Cardiac muscle cell (in vitro differentiated cells and primary cell): Measurements from ENCODE around the gene RBM27. TPM values are rescaled to one million over a fixed set of nuclear protein-coding genes. Genes with fewer than 3 reads are reported as not detected.

Experiments used
- DNase-seq, 2 donors: peaks; one replicate each; pipeline versions ENCODE4 v3.0.0 to v3.0.0-alpha.2; 2010 to 2017; ENCODE audit warnings: low read depth in 1 of 2, low spot score in 1 of 2
- H3K27ac ChIP-seq: fragments of 200-600 bp; sonication (generic); 2 replicates; pipeline ENCODE4 v1.5.1; 2016
- H3K27me3 ChIP-seq: fragments of 200-600 bp; sonication (generic); 2 replicates; pipeline ENCODE4 v1.6.0; 2016; ENCODE audit warnings: control low read depth
- H3K36me3 ChIP-seq: fragments of 200-600 bp; sonication (generic); 2 replicates; pipeline ENCODE4 v1.5.1; 2016; ENCODE audit warnings: control low read depth
- H3K4me1 ChIP-seq: fragments of 200-600 bp; sonication (generic); 2 replicates; pipeline ENCODE4 v1.8.1; 2017; ENCODE audit warnings: low read depth, mild to moderate bottlenecking, mixed run types
- H3K4me3 ChIP-seq: fragments of 200-600 bp; sonication (generic); 2 replicates; pipeline ENCODE4 v1.5.1; 2016; ENCODE audit warnings: mild to moderate bottlenecking
- H3K9me3 ChIP-seq: fragments of 200-600 bp; sonication (generic); 2 replicates; pipeline ENCODE4 v1.5.1; 2017; ENCODE audit warnings: low read depth, mild to moderate bottlenecking, control low read depth
- CTCF ChIP-seq: IDR thresholded peaks from 2 replicates; pipeline ENCODE4 v1.5.1; 2012; ENCODE audit warnings: low read depth, mild to moderate bottlenecking, low read length
- polyA plus RNA-seq: library from polyadenylated mRNA; unstranded; fragments of >200 nt; fragmentation: Nextera tagmentation; extraction: Ambion mirVana; gene quantifications from 2 replicates; pipeline ENCODE4 v1.2.1, GENCODE V29; 2016
- total RNA-seq: library from RNA; depleted of rRNA; stranded (reverse); fragments of >200 nt; gene quantifications from 2 replicates; pipeline ENCODE4 v1.2.3, GENCODE V29; 2016

The RBM27 gene
- total and polyA plus RNA-seq, 2 experiments from 2014 or later, result 3.4 to 23.6 TPM

DNA sequence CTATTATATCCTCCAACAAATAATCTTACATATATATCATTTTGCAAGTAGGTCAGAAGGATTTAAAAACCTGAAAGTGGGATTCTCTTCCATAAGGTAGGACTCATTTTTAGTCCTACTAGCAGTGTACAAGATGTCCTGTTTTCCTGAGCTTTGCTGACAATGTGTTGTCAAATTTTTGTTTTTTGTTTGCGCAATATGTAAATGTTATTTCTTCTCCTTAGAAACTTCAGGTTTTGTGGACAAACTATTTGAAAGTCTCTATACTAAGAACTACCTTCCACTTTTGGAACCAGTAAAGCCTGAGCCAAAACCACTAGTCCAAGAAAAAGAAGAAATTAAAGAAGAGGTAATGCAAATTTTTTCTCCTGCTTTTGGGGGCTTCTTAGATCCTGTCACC lies 19.8 kb downstream of the RBM27 start:
- Histone ChIP-seq H3K27ac (no peak overlapping the region), H3K9me3 (no peaks in the 10 kb centered on the region), H3K4me3 (no peak overlapping the region), H3K36me3 (peaks cover 25% of the 10 kb centered on the region), H3K27me3 (no peaks in the 10 kb centered on the region), H3K4me1 (peaks cover 11% of the 10 kb centered on the region)
- DNase-seq, result no peak
- no peak for TF ChIP-seq CTCF

GRCh38 chr5:146229222-146229621 lies 25.8 kb downstream of the RBM27 start:
- H3K9me3 ChIP-seq, result no peaks in the 10 kb centered on the region
- no peak overlapping the region for H3K4me3 ChIP-seq
- no peaks in the 10 kb centered on the region for H3K27me3 ChIP-seq
- TF ChIP-seq CTCF, result no peak
- H3K4me1 ChIP-seq, result no peaks in the 10 kb centered on the region
- H3K36me3 ChIP-seq, result peaks cover 53% of the 10 kb centered on the region
- no peak overlapping the region for H3K27ac ChIP-seq
- DNase-seq, result no peak

DNA sequence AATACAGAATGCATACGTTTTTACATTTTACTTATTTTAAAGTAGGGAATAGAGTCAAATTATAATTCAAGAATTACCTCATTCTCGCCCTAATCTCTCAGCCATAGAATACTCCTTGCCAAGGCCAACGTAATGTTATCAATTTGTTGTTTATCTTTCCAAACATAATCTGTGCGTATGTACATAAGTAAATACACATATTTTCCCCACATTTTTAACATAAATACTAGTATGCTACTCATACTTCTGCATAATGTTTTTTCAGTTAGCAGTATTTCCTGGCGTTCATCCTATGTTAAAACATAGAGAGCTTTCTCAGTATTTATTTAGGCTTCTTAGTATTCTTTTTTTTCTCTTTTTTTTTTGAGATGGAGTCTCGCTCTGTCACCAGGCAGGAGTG lies 28.8 kb downstream of the RBM27 start:
- TF ChIP-seq CTCF, result no peak
- no peak overlapping the region for H3K4me3 ChIP-seq
- H3K9me3 ChIP-seq, result no peaks in the 10 kb centered on the region
- peaks cover 57% of the 10 kb centered on the region for H3K36me3 ChIP-seq
- no peak for DNase-seq
- no peaks in the 10 kb centered on the region for H3K4me1 ChIP-seq
- H3K27me3 ChIP-seq, result no peaks in the 10 kb centered on the region
- H3K27ac ChIP-seq, result no peak overlapping the region

- Histone ChIP-seq H3K9me3 (no peaks in the 10 kb centered on the region), H3K27ac (no peak overlapping the region), H3K27me3 (no peaks in the 10 kb centered on the region), H3K4me3 (no peak overlapping the region), H3K36me3 (peaks cover 66% of the 10 kb centered on the region), H3K4me1 (no peaks in the 10 kb centered on the region)
- no peak for DNase-seq
- no peak for TF ChIP-seq CTCF
These were observed 30.0 kb downstream of the RBM27 start for GRCh38 chr5:146233441-146233840.

DNA sequence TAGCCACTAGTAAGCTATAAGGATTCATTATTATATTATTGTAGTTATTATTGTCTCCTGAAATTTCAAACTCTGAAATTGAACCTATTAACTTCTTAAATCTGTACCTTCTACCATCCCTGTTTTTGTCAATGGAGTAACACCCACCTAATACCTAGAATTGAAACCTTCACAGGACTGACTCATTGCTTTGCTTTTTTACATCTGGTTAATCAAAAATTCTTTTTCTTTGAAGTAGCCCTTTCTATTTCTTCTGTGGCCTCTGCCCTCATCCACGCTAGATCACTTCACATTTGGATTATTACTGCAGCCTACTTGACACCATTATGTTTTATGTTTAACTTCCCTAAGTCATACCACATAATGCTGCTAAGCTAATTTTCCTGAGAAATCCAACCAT lies 35.6 kb downstream of the RBM27 start:
- Histone ChIP-seq H3K27ac (no peak overlapping the region), H3K27me3 (no peaks in the 10 kb centered on the region), H3K36me3 (peaks cover 55% of the 10 kb centered on the region), H3K4me1 (no peaks in the 10 kb centered on the region), H3K9me3 (no peaks in the 10 kb centered on the region), H3K4me3 (no peak overlapping the region)
- no peak for DNase-seq
- no peak for TF ChIP-seq CTCF

GRCh38 chr5:146240951-146241350 lies 37.5 kb downstream of the RBM27 start:
- Histone ChIP-seq H3K27me3 (no peaks in the 10 kb centered on the region), H3K36me3 (peaks cover 59% of the 10 kb centered on the region), H3K27ac (no peak overlapping the region), H3K4me1 (no peaks in the 10 kb centered on the region), H3K9me3 (no peaks in the 10 kb centered on the region), H3K4me3 (no peak overlapping the region)
- no peak for TF ChIP-seq CTCF
- DNase-seq, result no peak
